Measurements from ENCODE around the gene GPRC5A.

The GPRC5A gene

GRCh38 chr12:12929696-12930095 lies 38.3 kb downstream of the GPRC5A start:
- DNase-seq (ENCODE audit: low spot score) = no peak
- Mint-ChIP-seq H3K27me3 (ENCODE audit: low read depth) (no peaks in the 10 kb centered on the region), H3K4me3 (no peak overlapping the region), H3K9me3 (no peaks in the 10 kb centered on the region), H3K36me3 (ENCODE audit: low read depth) (no peaks in the 10 kb centered on the region), H3K27ac (no peak overlapping the region), H3K4me1 (ENCODE audit: low read depth) (no peaks in the 10 kb centered on the region)

- no peaks in the 10 kb centered on the region for H3K9me3 Mint-ChIP-seq
- no peak overlapping the region for H3K4me3 Mint-ChIP-seq
- H3K36me3 Mint-ChIP-seq (ENCODE audit: low read depth) = no peaks in the 10 kb centered on the region
- DNase-seq (ENCODE audit: low spot score) = no peak
- H3K27me3 Mint-ChIP-seq (ENCODE audit: low read depth) = no peaks in the 10 kb centered on the region
- no peaks in the 10 kb centered on the region for H3K4me1 Mint-ChIP-seq (ENCODE audit: low read depth)
- H3K27ac Mint-ChIP-seq = no peak overlapping the region
Observed at GRCh38 chr12:12930633-12931219, 39.4 kb downstream of the GPRC5A start.

DNA sequence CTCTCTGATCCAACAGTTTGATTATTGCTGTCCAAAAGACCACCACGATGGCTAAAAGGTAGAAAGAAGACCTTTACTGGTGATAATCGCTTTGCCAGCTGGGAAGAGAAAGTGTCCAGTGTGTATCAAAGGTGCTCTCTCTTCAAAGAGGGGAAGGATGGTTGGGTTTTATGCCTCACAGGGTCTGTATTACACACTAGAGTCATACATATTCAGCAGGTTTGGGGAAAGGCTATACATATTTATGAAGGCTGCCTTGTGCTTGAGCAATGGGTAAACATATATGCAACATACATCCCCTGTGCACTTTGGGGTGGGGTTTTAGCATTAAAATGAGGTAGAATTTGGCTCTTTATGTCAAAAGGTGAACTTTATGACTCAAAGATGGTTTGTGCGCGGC lies 42.4 kb downstream of the GPRC5A start:
- Mint-ChIP-seq H3K4me3 (no peak overlapping the region), H3K27me3 (ENCODE audit: low read depth) (peaks cover 2% of the 10 kb centered on the region), H3K27ac (no peak overlapping the region), H3K4me1 (ENCODE audit: low read depth) (no peaks in the 10 kb centered on the region), H3K9me3 (no peaks in the 10 kb centered on the region), H3K36me3 (ENCODE audit: low read depth) (no peaks in the 10 kb centered on the region)
- no peak for DNase-seq (ENCODE audit: low spot score)

DNA sequence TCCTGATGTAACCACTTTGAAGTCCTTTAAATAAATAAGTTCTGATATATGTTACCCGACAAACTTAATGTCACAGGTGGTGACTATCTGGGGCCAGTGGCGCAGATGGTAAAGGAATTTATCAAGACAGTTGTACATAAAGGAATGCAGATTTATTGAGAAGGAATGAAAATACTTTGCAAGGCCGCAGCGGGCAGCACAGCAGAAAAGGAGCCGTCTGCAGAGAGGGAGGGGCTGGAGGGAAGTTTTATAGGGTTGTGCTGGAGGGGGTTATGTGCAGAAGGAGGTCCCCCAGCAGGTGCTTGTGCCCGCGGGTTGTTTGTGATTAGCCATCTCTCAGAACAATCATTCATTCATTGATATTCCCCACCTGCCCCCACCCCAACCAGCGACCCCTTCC lies 43.2 kb downstream of the GPRC5A start:
- H3K9me3 Mint-ChIP-seq = no peaks in the 10 kb centered on the region
- H3K27ac Mint-ChIP-seq = no peak overlapping the region
- no peaks in the 10 kb centered on the region for H3K4me1 Mint-ChIP-seq (ENCODE audit: low read depth)
- no peaks in the 10 kb centered on the region for H3K36me3 Mint-ChIP-seq (ENCODE audit: low read depth)
- peaks cover 2% of the 10 kb centered on the region for H3K27me3 Mint-ChIP-seq (ENCODE audit: low read depth)
- H3K4me3 Mint-ChIP-seq = no peak overlapping the region
- DNase-seq (ENCODE audit: low spot score) = no peak

GRCh38 chr12:12936983-12937491 lies 45.7 kb downstream of the GPRC5A start:
- peaks cover 4% of the 10 kb centered on the region for H3K27me3 Mint-ChIP-seq (ENCODE audit: low read depth)
- no peak overlapping the region for H3K27ac Mint-ChIP-seq
- H3K4me1 Mint-ChIP-seq (ENCODE audit: low read depth) = no peaks in the 10 kb centered on the region
- H3K9me3 Mint-ChIP-seq = no peaks in the 10 kb centered on the region
- DNase-seq (ENCODE audit: low spot score) = no peak
- H3K36me3 Mint-ChIP-seq (ENCODE audit: low read depth) = no peaks in the 10 kb centered on the region
- no peak overlapping the region for H3K4me3 Mint-ChIP-seq

DNA sequence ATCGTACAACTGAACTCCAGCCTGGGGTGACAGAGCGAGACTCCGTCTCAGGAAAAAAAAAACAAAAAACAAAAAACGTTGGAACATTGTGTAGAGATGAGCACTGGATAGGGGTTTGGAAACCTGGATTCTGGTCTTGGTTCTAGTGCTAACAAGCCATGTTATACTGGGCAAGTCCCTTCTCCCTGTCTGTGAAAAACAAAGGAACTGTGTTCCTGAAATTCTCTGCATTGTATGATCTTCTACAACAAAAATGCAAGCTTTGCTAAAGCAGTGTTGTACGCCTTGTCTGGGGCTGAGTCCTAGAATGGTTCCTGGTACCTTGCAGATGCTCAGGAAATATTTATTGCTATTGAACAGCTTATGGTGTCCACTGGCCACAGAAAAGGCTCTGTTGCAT lies 47.2 kb downstream of the GPRC5A start:
- no peak for DNase-seq (ENCODE audit: low spot score)
- no peak overlapping the region for H3K4me3 Mint-ChIP-seq
- no peaks in the 10 kb centered on the region for H3K9me3 Mint-ChIP-seq
- H3K27ac Mint-ChIP-seq = no peak overlapping the region
- peaks cover 4% of the 10 kb centered on the region for H3K27me3 Mint-ChIP-seq (ENCODE audit: low read depth)
- no peaks in the 10 kb centered on the region for H3K4me1 Mint-ChIP-seq (ENCODE audit: low read depth)
- H3K36me3 Mint-ChIP-seq (ENCODE audit: low read depth) = no peaks in the 10 kb centered on the region

GRCh38 chr12:12939888-12940287 lies 48.5 kb downstream of the GPRC5A start:
- no peaks in the 10 kb centered on the region for H3K36me3 Mint-ChIP-seq (ENCODE audit: low read depth)
- H3K4me3 Mint-ChIP-seq = no peak overlapping the region
- H3K27me3 Mint-ChIP-seq (ENCODE audit: low read depth) = peaks cover 8% of the 10 kb centered on the region
- DNase-seq (ENCODE audit: low spot score) = no peak
- H3K9me3 Mint-ChIP-seq = no peaks in the 10 kb centered on the region
- no peaks in the 10 kb centered on the region for H3K4me1 Mint-ChIP-seq (ENCODE audit: low read depth)
- H3K27ac Mint-ChIP-seq = no peak overlapping the region

DNA sequence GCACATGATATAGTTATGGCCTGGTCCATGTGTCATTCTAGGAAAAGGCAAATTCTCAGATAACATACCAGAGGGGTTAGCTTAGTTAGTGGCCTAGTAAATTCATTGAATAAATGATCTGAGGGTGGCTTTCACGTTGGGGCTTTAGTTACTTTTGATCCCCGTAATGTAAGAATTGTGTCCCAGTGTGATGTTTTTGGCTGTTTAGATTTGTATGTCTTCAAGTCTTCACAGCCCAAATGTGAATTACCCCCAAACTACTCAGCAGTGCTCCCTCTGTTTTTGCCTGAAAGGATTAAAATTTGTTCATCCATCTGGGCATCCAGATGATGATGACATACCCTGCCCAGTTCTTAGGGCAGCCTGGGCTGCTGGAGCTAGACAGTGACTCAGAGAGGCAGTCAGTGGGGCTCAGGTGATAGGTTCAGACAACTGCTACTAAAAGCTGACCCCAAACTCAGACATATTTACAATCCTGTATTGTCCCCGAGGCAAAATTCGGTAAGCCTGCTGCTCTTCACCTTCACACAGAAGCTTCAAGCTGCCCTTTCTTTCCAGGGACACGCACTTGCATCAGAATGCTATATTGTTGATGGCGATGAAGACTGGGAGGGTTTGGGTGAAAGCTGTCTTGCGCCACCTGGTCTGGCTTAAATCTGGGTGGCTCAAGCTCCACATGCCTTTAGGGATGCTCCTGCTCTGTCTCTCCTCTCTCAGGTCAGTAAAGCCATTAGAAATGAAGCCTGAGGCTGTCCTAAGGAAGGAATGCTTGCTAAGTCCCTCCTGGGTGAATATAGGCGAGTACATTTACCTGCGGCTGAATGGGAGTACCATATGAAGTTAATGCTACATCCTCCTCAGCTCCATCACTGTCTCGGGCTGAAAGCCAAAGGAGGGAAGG lies 50.3 kb downstream of the GPRC5A start:
- Mint-ChIP-seq H3K36me3 (ENCODE audit: low read depth) (no peaks in the 10 kb centered on the region), H3K4me1 (ENCODE audit: low read depth) (no peaks in the 10 kb centered on the region), H3K27me3 (ENCODE audit: low read depth) (peaks cover 15% of the 10 kb centered on the region), H3K27ac (no peak overlapping the region), H3K4me3 (no peak overlapping the region), H3K9me3 (no peaks in the 10 kb centered on the region)
- DNase-seq (ENCODE audit: low spot score) = no peak

- no peak for DNase-seq (ENCODE audit: low spot score)
- Mint-ChIP-seq H3K27me3 (ENCODE audit: low read depth) (peaks cover 13% of the 10 kb centered on the region), H3K27ac (no peak overlapping the region), H3K4me1 (ENCODE audit: low read depth) (no peaks in the 10 kb centered on the region), H3K9me3 (no peaks in the 10 kb centered on the region), H3K4me3 (no peak overlapping the region), H3K36me3 (ENCODE audit: low read depth) (no peaks in the 10 kb centered on the region)
Observed at GRCh38 chr12:12943586-12944260, 52.4 kb downstream of the GPRC5A start.

DNA sequence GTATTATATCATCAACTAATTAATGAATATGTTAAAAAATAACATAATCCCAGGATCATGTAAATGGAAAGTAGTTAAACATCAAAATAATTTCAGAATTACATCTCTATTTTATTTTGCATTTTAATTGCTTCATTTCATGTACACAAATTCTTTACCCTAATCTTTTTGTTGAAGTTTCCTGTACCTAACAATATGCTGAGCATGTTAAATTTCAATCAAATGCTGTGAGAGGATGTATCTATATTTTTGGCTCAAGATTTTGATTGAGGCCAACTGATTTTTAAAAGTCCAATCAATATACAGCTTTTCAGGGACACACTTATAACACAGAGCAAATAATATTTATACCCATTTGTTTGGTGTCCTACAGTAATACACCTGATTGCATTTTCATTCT lies 54.2 kb downstream of the GPRC5A start:
- H3K9me3 Mint-ChIP-seq = no peaks in the 10 kb centered on the region
- H3K4me1 Mint-ChIP-seq (ENCODE audit: low read depth) = no peaks in the 10 kb centered on the region
- H3K4me3 Mint-ChIP-seq = no peak overlapping the region
- H3K27me3 Mint-ChIP-seq (ENCODE audit: low read depth) = peaks cover 16% of the 10 kb centered on the region
- H3K27ac Mint-ChIP-seq = no peak overlapping the region
- H3K36me3 Mint-ChIP-seq (ENCODE audit: low read depth) = no peaks in the 10 kb centered on the region
- no peak for DNase-seq (ENCODE audit: low spot score)

DNA sequence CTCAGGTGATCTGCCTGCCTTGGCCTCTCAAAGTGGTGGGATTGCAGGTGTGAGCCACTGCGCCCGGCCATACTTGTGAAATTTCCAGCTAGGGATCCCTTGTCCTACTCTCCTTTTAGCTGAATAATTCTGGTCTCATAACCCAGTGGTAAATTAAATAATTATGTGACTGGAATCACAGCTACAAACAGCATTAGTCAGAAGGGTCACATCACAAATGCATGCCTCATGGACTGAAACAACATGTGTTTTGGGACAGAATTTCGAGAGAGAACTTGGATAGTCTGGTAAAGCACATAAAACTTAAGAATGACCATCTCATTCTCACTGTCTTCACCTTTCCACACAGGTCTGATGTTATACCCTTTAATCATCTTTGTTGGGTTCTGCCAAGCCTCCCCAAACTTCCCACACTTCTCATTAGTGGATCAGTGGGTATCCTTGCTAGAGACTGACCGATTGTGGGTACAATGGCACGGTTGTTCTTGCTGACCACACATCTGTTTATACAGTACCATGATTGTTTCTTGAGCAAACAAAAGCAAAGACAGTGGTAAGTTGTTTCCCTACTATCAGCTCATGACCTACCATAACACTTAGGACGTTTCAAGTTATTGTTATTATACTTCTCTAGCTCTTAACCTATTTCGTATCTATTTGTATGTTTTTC lies 55.5 kb downstream of the GPRC5A start:
- H3K27me3 Mint-ChIP-seq (ENCODE audit: low read depth) = peaks cover 16% of the 10 kb centered on the region
- H3K4me1 Mint-ChIP-seq (ENCODE audit: low read depth) = no peaks in the 10 kb centered on the region
- H3K4me3 Mint-ChIP-seq = no peak overlapping the region
- H3K27ac Mint-ChIP-seq = no peak overlapping the region
- H3K9me3 Mint-ChIP-seq = no peaks in the 10 kb centered on the region
- no peak for DNase-seq (ENCODE audit: low spot score)
- no peaks in the 10 kb centered on the region for H3K36me3 Mint-ChIP-seq (ENCODE audit: low read depth)

- no peak for DNase-seq (ENCODE audit: low spot score)
- Mint-ChIP-seq H3K9me3 (no peaks in the 10 kb centered on the region), H3K4me3 (no peak overlapping the region), H3K4me1 (ENCODE audit: low read depth) (no peaks in the 10 kb centered on the region), H3K27me3 (ENCODE audit: low read depth) (peaks cover 16% of the 10 kb centered on the region), H3K27ac (no peak overlapping the region), H3K36me3 (ENCODE audit: low read depth) (no peaks in the 10 kb centered on the region)
Observed at GRCh38 chr12:12947902-12948301, 56.5 kb downstream of the GPRC5A start.

DNA sequence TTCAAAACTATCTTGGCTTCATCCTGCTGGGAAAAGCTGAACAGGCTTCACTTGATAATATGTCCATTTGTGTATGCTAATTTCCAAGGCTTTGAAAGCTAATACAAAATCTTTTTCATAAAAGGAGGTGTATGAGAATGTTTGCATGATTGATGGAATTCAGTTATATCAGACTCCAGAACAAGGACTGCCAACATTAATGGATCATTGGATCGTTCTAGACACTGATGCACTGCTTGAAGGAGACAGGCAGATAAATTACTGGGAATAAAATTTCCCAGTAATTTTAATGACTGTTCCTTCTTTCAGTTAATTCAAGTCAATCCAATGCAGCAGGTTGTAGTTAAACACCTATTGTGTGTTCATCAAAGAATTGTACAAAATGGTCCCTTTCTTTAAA lies 60.1 kb downstream of the GPRC5A start:
- no peaks in the 10 kb centered on the region for H3K9me3 Mint-ChIP-seq
- DNase-seq (ENCODE audit: low spot score) = no peak
- peaks cover 7% of the 10 kb centered on the region for H3K27me3 Mint-ChIP-seq (ENCODE audit: low read depth)
- H3K4me1 Mint-ChIP-seq (ENCODE audit: low read depth) = no peaks in the 10 kb centered on the region
- no peaks in the 10 kb centered on the region for H3K36me3 Mint-ChIP-seq (ENCODE audit: low read depth)
- H3K4me3 Mint-ChIP-seq = no peak overlapping the region
- no peak overlapping the region for H3K27ac Mint-ChIP-seq

GRCh38 chr12:12952036-12952435 lies 60.7 kb downstream of the GPRC5A start, which contains the start of gene GPRC5D:
TSS of gene GPRC5D (minus strand) at chr12:12952170. CDS start at chr12:12950384, 1,786 bp downstream.
- no peaks in the 10 kb centered on the region for H3K9me3 Mint-ChIP-seq
- H3K27ac Mint-ChIP-seq = no peak within 1 kb of the TSS
- DNase-seq (ENCODE audit: low spot score) = no peak
- no peaks in the 10 kb centered on the region for H3K4me1 Mint-ChIP-seq (ENCODE audit: low read depth)
- no peak within 1 kb of the TSS for H3K4me3 Mint-ChIP-seq
- peaks cover 7% of the 10 kb centered on the region for H3K27me3 Mint-ChIP-seq (ENCODE audit: low read depth)
- no peaks in the 10 kb centered on the region for H3K36me3 Mint-ChIP-seq (ENCODE audit: low read depth)

Data from T-helper 2 cell treated with Interferon-gamma antibody and Interleukin-4, amounts not matched to agents 5 μg/mL and 100 μg/mL, for 36 hours (primary cell).